Sciatic nerve (tissue), 2 donors: Measurements from ENCODE around the gene MFSD11. TPM values are rescaled to one million over a fixed set of nuclear protein-coding genes. Genes with fewer than 3 reads are reported as not detected.
"Not testable (repeated sequence)": the region's sequence is repeated elsewhere in the genome, so short reads cannot be mapped to it uniquely, and the experiment has no call there.

Experiments used
- ATAC-seq: fragments of 200-7000 bp; cut with Tn5 transposase; one replicate; pipeline ENCODE4 v1.9.1; 2020; ENCODE audit warnings: mild to moderate bottlenecking, moderate library complexity
- DNase-seq: peaks from one replicate; pipeline ENCODE4 v3.0.0-alpha.2; 2020; ENCODE audit warnings: low spot score
- intact Hi-C: fragments of 100-400 bp; cut with DNase I; formaldehyde crosslinking; loops from one replicate; pipeline ENCODE4 v1.14.2; 2022
- total RNA-seq: library from RNA; stranded (reverse); fragmentation: NEBNext Ultra II Directional; extraction: Animal tissue kit (Norgen Biotek cat#: 25700); gene quantifications from one replicate; pipeline ENCODE4 v1.2.1, GENCODE V29; 2021
- donor health status: DM: no; HTN: no; CAD: no.
- donor health status: DM: no; HTN: no; CAD: no.

Gene MFSD11
- total RNA-seq, 1 donor from 2014 or later = 30.3 TPM

- intact Hi-C loops, ATAC-seq, DNase-seq: not testable (repeated sequence)
These were observed 1.7 kb downstream of the MFSD11 start for GRCh38 chr17:76739568-76740115.

GRCh38 chr17:76740329-76741118, 2.6 kb downstream of the MFSD11 start:
- no peak for ATAC-seq
- no peak for DNase-seq
- intact Hi-C loops = no loop called here

GRCh38 chr17:76742958-76743357, 5.0 kb downstream of the MFSD11 start:
- ATAC-seq (no peak), DNase-seq (no peak)
- intact Hi-C loops = no loop called here

DNA sequence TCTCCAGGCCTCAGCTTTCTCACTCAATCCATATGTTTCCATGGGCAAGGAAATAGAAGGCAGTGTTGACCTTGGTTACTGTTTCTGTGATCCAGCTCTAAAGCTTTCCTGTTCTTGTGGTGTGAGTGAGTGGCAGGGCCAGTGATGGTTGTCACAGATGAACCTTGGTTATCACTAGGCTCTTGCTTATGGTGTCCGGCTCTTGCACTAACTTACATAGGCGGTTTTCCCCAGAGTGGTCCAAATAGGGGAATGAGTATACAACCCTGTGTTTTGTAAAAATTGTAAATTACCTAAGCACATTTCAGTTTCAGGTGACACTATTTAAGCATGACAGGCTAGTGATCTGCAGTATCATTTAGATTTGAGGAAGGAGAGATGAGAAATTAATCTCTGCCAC, 6.8 kb downstream of the MFSD11 start:
- no peak for DNase-seq

DNA sequence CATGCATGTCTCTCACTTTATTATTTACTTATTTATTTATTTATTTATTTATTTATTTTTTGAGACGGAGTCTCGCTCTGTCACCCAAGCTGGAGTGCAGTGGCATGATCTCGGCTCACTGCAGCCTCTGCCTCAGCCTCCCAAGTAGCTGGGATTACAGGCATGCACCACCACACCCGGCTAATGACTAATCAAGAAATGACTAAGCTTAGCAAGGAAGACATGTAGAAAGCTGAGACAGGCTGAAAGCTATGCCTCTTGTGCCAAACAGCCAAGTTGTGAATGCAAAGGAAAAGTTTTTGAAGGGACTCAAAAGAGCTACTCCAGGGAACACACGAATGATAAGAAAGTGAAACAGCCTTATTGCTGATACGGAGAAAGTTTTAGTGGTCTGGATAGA, 7.9 kb downstream of the MFSD11 start:
- ATAC-seq, DNase-seq, intact Hi-C loops: not testable (repeated sequence)

More for the DNA sequence above, 6.8 kb downstream of the MFSD11 start:
- intact Hi-C loops = no loop called here
- no peak for ATAC-seq

GRCh38 chr17:76747716-76748363, 9.9 kb downstream of the MFSD11 start:
- DNase-seq (no peak), ATAC-seq (no peak)
- intact Hi-C loops = no loop called here

GRCh38 chr17:76748657-76749056, 10.7 kb downstream of the MFSD11 start:
- DNase-seq (no peak), ATAC-seq (no peak)
- intact Hi-C loops = no loop called here

GRCh38 chr17:76751416-76751993, 13.6 kb downstream of the MFSD11 start:
- DNase-seq = no peak
- ATAC-seq = no peak

GRCh38 chr17:76752006-76752405, 14.1 kb downstream of the MFSD11 start:
- ATAC-seq = no peak
- intact Hi-C loops = no loop called here

More at GRCh38 chr17:76751416-76751993, 13.6 kb downstream of the MFSD11 start:
- intact Hi-C loops = no loop called here

DNA sequence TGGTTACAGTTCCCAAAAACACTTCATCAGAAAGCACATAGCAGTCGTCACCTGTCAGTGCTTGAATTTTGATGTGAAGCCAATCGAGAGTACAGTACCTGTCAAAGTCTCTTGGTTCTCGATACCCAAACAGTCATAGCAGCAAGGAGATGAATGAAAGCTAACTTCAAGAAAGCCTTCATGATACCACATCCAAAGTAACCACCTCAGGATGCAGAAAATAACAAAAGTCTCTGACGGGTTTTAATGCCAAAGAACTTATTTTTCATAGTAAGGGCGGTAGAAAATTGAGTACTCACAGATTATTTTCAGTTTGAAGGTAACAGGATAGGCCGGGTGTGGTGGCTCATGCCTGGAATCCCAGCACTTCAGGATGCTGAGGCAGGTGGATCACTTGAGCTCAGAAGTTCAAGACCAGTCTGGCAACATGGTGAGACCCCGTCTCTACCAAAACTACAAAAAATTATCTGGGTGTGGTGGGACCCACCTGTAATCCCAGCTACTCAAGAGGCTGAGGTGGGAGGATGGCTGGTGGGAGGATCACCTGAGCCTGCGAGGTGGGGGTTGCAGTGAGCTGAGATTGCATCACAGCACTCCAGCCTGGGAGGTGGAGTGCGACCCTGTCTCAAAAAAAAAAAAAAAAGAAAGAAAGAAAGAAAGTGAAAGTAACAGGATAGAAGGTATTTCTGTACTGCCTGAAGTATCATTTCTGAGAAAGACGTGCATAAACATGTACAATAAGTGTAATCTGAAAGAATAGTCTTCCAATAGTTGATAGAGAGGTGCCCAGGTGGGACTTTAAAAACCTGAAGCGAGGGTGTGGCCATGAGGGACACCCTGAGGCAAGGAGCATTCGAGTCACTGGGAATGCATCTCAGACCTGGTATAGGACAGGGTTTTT, 15.4 kb downstream of the MFSD11 start:
- ATAC-seq (no peak), DNase-seq (no peak)
- intact Hi-C loops = no loop called here

More at GRCh38 chr17:76752006-76752405, 14.1 kb downstream of the MFSD11 start:
- no peak for DNase-seq

DNA sequence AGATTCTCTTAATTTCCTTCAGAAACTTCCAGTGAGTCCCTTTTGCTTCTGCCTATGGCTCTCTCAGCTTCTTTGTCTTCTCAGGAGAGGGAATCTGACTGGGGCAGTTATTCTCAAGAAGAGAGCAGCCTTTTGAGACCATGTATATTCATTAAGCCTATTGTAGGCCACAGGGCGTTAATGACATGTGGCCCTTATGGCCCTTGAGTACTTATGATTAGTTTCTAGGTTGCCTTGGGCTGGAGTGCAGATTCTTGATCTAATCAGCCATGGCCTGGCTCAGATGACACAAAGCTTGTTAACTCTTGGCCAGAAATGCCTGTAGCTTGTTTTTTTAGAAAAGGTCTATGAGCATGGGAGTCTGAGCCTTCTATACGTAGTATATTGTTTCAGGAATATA, 17.4 kb downstream of the MFSD11 start:
- no peak for ATAC-seq
- no peak for DNase-seq
- intact Hi-C loops = no loop called here

GRCh38 chr17:76757256-76757655, 19.3 kb downstream of the MFSD11 start:
- intact Hi-C loops = no loop called here
- DNase-seq (no peak), ATAC-seq (no peak)

DNA sequence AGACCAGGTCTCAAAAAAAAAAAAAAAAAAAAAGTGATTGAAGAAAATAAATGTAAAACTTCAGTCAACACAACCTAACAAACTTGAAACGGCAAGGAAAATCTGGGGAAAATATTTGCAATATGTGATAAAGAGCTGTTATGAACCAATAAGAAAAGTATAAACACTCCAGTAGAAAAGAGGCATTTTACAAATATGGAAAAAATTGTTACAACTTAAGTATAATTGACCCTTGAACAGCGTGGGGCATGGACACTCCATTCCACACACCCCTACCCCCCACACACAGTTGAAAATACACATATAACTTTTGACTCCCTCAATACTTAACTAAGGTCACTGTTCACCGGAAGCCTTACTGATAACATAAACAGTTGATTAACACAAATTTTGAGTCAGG, 20.7 kb downstream of the MFSD11 start:
- no peak for ATAC-seq
- no peak for DNase-seq
- intact Hi-C loops = no loop called here

DNA sequence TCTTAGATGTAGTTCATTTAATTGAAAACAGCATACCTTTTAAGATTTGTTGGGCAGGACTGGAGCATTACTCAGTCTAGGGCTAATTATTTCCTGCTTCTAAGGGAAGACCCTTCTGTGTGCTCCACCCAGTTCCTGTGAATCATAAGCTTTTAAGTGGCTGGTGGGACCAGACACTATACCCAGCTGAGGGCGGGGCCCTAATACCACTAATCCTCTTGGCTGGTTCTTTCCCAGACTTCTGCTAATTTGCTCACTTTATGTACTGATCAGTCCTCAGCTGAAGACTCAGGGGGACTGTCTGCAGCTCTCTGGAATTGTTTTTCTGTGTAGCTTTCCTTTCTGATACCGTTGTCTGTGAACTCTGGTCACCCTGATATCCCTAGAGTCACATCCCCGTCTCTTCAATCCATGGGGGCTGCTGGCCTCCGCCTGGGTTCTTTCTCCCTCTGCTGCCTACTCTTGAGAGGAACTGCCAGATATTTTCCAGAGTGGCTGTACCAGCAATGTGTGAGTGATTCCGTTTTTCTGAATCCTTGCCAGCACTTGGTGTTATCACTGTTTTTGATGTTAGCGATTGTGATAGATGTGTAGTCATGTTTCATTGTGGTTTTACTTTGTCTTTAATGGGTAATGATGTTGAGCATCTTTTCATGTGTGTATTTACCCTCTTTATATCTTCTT, 35.1 kb downstream of the MFSD11 start:
- intact Hi-C loops = no loop called here
- ATAC-seq (no peak), DNase-seq (no peak)

DNA sequence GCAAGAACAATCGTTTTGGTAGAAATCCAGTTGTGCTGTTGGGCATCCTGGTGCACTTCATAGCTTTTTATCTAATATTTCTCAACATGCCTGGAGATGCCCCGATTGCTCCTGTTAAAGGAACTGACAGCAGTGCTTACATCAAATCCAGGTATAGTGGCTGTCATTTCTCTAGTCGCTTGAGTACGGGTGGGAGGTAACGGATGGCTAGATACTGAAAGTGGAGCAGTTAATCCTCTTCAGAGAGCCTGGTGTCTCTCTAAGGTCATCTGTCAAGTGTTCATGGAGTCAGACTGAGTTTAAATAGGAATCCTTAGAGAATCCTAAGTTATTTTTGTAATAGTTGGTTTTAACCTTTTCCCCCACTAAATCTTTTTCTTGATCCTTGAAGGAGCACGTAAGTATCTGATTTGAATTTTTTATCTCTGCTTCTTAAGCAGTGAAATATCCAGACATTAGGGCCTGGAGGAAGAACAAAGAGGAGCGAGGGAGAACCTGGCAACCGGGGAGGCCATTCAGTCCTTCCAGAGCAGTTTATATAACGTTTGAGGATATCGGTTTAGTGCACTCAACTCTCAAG, 37.2 kb downstream of the MFSD11 start:
- DNase-seq = no peak
- intact Hi-C loops = no loop called here
- ATAC-seq = no peak

DNA sequence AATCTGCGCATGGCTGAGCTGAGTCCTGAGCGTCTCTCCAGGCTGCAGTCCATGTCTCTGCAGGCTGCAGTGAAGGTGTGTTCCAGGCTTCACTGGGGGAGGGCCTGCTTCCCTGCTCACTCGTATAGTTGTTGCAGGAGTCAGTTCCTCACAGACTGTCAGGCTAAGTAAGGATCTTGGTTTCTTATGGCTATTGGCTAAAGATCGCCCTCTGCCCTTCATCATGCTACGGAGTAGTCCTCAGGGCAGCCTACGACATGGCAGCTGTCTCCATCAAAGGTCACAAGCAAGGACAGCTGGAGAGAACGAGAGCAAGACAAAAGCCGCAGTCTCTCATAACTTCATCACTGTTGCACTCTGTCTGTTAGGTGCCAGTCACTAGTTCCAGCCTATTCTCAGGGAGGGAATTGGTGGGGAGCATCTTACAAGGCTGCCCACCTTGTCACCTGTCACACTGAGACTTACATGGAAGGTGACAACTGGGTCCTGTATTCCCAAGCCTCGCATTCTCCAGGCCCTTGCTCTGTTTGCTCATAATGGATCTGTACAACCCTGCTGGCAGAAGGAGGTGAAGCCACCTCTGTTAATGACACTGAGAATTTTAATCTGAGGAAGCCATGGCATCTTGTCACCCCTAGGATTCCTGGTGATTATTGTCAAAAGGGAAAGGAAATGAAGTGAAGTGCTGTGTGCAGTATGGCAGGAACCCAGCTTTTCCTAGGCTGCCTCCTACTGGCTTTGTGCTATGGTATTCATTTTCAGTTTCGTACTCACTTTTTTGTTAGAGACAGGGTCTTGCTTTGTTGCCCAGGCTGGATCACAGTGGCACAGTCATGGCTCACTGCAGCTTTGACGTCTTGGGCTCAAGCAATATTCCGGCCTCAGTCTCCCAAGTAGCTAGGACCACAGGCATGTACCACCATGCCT, 43.4 kb downstream of the MFSD11 start:
- intact Hi-C loops = no loop called here
- DNase-seq (no peak), ATAC-seq (no peak)

DNA sequence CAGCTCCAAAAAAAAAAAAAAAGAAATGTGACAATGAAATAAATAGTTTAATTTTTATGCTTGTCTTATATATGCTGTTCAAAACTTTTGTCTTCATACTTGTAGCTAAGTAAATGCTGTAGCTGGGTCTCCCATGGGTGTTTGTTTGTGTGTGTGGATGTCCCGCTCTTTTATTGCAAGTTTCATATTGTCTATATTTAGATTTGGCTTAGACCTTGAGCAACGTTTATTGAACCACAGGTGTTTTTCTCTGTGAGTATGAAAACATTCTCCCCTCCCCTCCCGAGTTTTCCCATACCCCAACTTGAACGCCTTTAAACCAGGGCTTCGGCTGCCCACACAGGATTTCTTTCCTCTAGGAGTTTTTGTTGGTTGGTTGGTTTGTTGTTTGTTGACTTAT, 45.2 kb downstream of the MFSD11 start:
- intact Hi-C loops = no loop called here
- ATAC-seq = no peak

More for the DNA sequence above, 45.2 kb downstream of the MFSD11 start:
- DNase-seq = no peak
